PC-3 (cell line): ENCODE data around the gene CD1D. TPM values are rescaled to one million over a fixed set of nuclear protein-coding genes. Genes with fewer than 3 reads are reported as not detected.
"Not testable (repeated sequence)": the region's sequence is repeated elsewhere in the genome, so short reads cannot be mapped to it uniquely, and the experiment has no call there.

ENCODE experiments used
- ATAC-seq: fragments of 200-7000 bp; cut with Tn5 transposase; 2 replicates; pipeline ENCODE4 v1.9.1; 2020; ENCODE audit warnings: mild to moderate bottlenecking, moderate library complexity
- BruUV-seq: library from RNA; stranded (reverse); fragments of 400-500 nt; replicated peaks from 2 replicates; lab custom pipeline; 2021; lab: Mats Ljungman, UMichigan
- CTCF ChIA-PET: fragments of 300-600 bp; sonication (Branson Sonifier 250); formaldehyde crosslinking; loops from one replicate; lab custom pipeline; 2022; ENCODE audit warnings: antibody characterized with exemption; lab: Charles Lee
- POLR2A ChIA-PET: fragments of 300-600 bp; sonication (Branson Sonifier 250); formaldehyde crosslinking; loops from one replicate; lab custom pipeline; 2022; ENCODE audit warnings: antibody characterized with exemption; ENCODE audit not compliant: unreplicated experiment; lab: Charles Lee
- DNase-seq: peaks from one replicate; pipeline ENCODE4 v3.0.0-alpha.2; 2015
- H2AFZ ChIP-seq: fragments of 300-600 bp; sonication (generic); 2 replicates; pipeline ENCODE4 v1.6.0; 2016; ENCODE audit warnings: antibody characterized with exemption, low read length
- H3F3A ChIP-seq: fragments of 300-600 bp; sonication (generic); one replicate; pipeline ENCODE4 v1.6.0; 2017; ENCODE audit warnings: antibody characterized with exemption, low read length, control low read depth, mild to moderate bottlenecking; ENCODE audit not compliant: unreplicated experiment
- H3K27ac ChIP-seq: fragments of 300-600 bp; sonication (generic); 2 replicates; pipeline ENCODE4 v1.5.1; 2016; ENCODE audit warnings: mild to moderate bottlenecking, low read length
- H3K27me3 ChIP-seq: fragments of 300-600 bp; sonication (generic); 2 replicates; pipeline ENCODE4 v1.6.1; 2016; ENCODE audit warnings: low read length, mixed read lengths
- H3K36me3 ChIP-seq: fragments of 300-600 bp; sonication (generic); 2 replicates; pipeline ENCODE4 v1.6.1; 2016; ENCODE audit warnings: low read depth, mixed run types, low read length, mixed read lengths
- H3K4me1 ChIP-seq: fragments of 300-600 bp; sonication (generic); 2 replicates; pipeline ENCODE4 v1.5.1; 2016; ENCODE audit warnings: low read length; ENCODE audit not compliant: insufficient read depth
- H3K4me2 ChIP-seq: fragments of 300-600 bp; sonication (generic); 2 replicates; pipeline ENCODE4 v1.6.0; 2016; ENCODE audit warnings: low read length
- H3K4me3 ChIP-seq: fragments of 300-600 bp; sonication (generic); 2 replicates; pipeline ENCODE4 v1.5.1; 2016; ENCODE audit warnings: mild to moderate bottlenecking, low read length, mixed read lengths
- H3K79me2 ChIP-seq: fragments of 300-600 bp; sonication (generic); 2 replicates; pipeline ENCODE4 v1.6.1; 2017; ENCODE audit warnings: low read length, mixed read lengths
- H3K9ac ChIP-seq: fragments of 300-600 bp; sonication (generic); 2 replicates; pipeline ENCODE4 v1.6.0; 2016; ENCODE audit warnings: mild to moderate bottlenecking, low read length
- H3K9me2 ChIP-seq: fragments of 300-600 bp; sonication (generic); replicated peaks from 2 replicates; pipeline ENCODE4 v1.6.1; 2016; ENCODE audit warnings: mixed run types, low read length, mixed read lengths
- H3K9me3 ChIP-seq: fragments of 300-600 bp; sonication (generic); 2 replicates; pipeline ENCODE4 v1.6.1; 2016; ENCODE audit warnings: low read length, mixed read lengths
- H4K20me1 ChIP-seq: fragments of 300-600 bp; sonication (generic); 2 replicates; pipeline ENCODE4 v1.6.1; 2016; ENCODE audit warnings: low read length, mixed read lengths
- EZH2 ChIP-seq: fragments of 300-600 bp; sonication (generic); IDR thresholded peaks from one replicate; pipeline ENCODE4 v1.6.1; 2017; ENCODE audit warnings: antibody characterized with exemption, mild to moderate bottlenecking, low read length; ENCODE audit not compliant: unreplicated experiment
- EZH2phosphoT487 ChIP-seq: fragments of 300-600 bp; sonication (generic); IDR thresholded peaks from 2 replicates; pipeline ENCODE4 v1.6.1; 2018; ENCODE audit warnings: mild to moderate bottlenecking, antibody characterized with exemption, low read length, borderline replicate concordance
- intact Hi-C: fragments of 100-400 bp; cut with micrococcal nuclease; formaldehyde crosslinking; loops from 2 replicates; pipeline ENCODE4 v1.9.0; 2023
- total RNA-seq: library from RNA; depleted of rRNA; stranded (reverse); fragments of >200 nt; gene quantifications from 2 replicates; pipeline ENCODE4 v1.2.3, GENCODE V29; 2014; rRNA removed
- TF ChIP-seq, protein P1 (sequence below): fragments of 300-600 bp; sonication (generic); conservative IDR thresholded peaks from 2 replicates; pipeline ENCODE4 v1.5.1; 2017; ENCODE audit warnings: antibody characterized with exemption, low read depth, mild to moderate bottlenecking, low read length

Gene CD1D
- total RNA-seq, 1 experiment from 2014 or later = not detected

DNA sequence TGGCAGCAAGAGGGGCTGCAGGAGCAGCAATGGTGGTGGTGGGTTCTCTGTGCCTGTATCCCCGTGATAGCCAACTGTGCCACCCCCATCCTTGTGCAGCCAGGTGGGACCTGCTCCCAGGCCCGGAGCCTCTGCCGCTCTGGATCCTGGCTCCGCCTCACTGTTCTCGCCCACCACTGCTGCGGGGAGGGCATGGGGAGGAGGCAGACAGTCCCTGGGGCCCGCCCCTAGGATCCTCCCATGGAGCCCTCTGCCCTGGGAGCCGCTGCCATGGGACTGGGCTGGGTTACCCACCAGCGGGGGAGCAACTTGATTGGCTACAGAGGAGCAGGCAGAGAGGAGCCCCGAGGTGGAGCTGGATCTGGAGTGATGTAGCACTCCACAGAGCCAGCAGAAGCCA lies 31.6 kb downstream of the CD1D start:
- H3K4me1 ChIP-seq = no peaks in the 10 kb centered on the region
- no TSS peak for BruUV-seq
- no peak overlapping the region for H3K4me3 ChIP-seq
- H3K4me2 ChIP-seq = no peak overlapping the region
- no peak overlapping the region for H3K9ac ChIP-seq
- no peaks in the 10 kb centered on the region for H3K79me2 ChIP-seq
- ChIA-PET POLR2A (no interaction called here), CTCF (no interaction called here)
- 0 out of 2 replicates have a peak, but pooled peaks cover 5% of the 10 kb centered on the region for H3K27me3 ChIP-seq
- no peaks in the 10 kb centered on the region for H3K36me3 ChIP-seq
- H4K20me1 ChIP-seq = no peaks in the 10 kb centered on the region
- H3K27ac ChIP-seq = no peak overlapping the region
- no peaks in the 10 kb centered on the region for H3K9me3 ChIP-seq
- no peaks in the 10 kb centered on the region for H3K9me2 ChIP-seq
- H3F3A ChIP-seq = no peaks in the 10 kb centered on the region
- ATAC-seq (no peak), DNase-seq (no peak)
- no peak overlapping the region for H2AFZ ChIP-seq
- intact Hi-C loops = no loop called here
- TF ChIP-seq, protein P1, sequence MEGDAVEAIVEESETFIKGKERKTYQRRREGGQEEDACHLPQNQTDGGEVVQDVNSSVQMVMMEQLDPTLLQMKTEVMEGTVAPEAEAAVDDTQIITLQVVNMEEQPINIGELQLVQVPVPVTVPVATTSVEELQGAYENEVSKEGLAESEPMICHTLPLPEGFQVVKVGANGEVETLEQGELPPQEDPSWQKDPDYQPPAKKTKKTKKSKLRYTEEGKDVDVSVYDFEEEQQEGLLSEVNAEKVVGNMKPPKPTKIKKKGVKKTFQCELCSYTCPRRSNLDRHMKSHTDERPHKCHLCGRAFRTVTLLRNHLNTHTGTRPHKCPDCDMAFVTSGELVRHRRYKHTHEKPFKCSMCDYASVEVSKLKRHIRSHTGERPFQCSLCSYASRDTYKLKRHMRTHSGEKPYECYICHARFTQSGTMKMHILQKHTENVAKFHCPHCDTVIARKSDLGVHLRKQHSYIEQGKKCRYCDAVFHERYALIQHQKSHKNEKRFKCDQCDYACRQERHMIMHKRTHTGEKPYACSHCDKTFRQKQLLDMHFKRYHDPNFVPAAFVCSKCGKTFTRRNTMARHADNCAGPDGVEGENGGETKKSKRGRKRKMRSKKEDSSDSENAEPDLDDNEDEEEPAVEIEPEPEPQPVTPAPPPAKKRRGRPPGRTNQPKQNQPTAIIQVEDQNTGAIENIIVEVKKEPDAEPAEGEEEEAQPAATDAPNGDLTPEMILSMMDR = no peak
- TF ChIP-seq EZH2phosphoT487 (no peak), EZH2 (no peak)

DNA sequence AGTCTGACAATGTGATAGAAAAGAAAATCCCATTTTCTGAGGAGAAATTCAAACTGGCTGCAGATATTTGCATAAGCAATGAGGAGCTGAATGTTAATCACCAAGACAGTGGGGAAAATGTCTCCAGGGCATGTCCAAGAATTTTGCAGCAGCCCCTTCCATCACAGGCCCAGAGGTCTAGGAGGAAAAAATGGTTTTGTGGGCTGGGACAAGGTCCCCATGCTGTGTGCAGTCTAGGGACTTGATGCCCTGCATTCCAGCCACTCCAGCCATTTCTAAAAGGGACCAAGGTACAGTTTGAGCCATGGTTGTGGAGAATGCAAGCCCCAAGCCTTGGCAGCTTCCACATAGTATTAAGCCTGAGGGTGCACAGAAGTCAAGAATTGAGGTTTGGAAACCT lies 42.8 kb downstream of the CD1D start:
- H3K9me3 ChIP-seq, H3K79me2 ChIP-seq, H3K4me3 ChIP-seq, BruUV-seq, H3K9me2 ChIP-seq, H3K27me3 ChIP-seq, H3K27ac ChIP-seq, DNase-seq, H3K36me3 ChIP-seq, CTCF ChIA-PET, H2AFZ ChIP-seq, H3K4me2 ChIP-seq, H4K20me1 ChIP-seq, POLR2A ChIA-PET, H3K9ac ChIP-seq, intact Hi-C loops, ATAC-seq, H3K4me1 ChIP-seq, H3F3A ChIP-seq: not testable (repeated sequence)

DNA sequence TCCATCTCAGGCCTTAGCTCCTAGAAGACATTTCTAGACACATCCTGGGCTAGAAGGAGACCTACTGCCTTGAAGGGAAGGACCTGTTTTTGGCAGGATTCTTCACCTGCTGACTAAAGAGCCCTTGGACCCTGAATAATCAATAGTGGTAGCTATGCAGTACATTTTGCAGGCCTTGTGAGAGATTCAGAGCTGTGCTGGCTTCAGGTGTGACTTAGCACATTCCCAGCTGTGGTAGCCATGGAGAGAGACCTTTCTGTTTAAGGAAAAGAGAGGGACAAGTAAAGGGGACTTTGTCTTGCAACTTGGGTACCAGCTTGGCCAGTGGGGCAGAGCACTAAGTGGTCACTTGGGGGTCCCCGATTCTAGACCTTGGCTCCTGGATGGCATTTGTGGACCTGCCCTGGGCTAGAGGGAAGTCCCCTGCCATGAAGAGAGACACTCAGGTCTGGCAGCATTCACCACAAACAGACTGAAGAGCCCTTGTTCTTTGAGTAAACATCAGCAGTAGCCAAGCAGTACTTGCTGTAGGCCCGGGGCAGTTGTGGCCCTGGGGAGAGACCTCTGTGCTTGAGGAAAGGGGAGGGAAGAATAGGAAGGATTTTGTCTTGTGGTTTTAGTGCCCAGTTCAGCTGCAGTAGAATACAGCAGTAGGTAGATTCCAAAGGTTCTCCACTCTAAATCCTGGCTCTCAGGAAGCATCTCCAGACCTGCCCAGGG lies 47.4 kb downstream of the CD1D start:
- H3K27me3 ChIP-seq = peaks cover 11% of the 10 kb centered on the region
- ATAC-seq = no peak
- intact Hi-C loops = no loop called here
- H3K36me3 ChIP-seq = no peaks in the 10 kb centered on the region
- H3K4me3 ChIP-seq = no peak overlapping the region
- H3K79me2 ChIP-seq = no peaks in the 10 kb centered on the region
- H3K9me3 ChIP-seq = no peaks in the 10 kb centered on the region
- H3K4me1 ChIP-seq = no peaks in the 10 kb centered on the region
- no peak overlapping the region for H3K4me2 ChIP-seq
- no peak overlapping the region for H2AFZ ChIP-seq
- no peak for DNase-seq
- no peak overlapping the region for H3K9ac ChIP-seq
- ChIA-PET POLR2A (no interaction called here), CTCF (no interaction called here)
- H3K27ac ChIP-seq = no peak overlapping the region
- no peaks in the 10 kb centered on the region for H3F3A ChIP-seq
- H4K20me1 ChIP-seq = no peaks in the 10 kb centered on the region
- TF ChIP-seq, protein P1 = no peak
- TF ChIP-seq EZH2phosphoT487 (no peak), EZH2 (no peak)
- no TSS peak for BruUV-seq
- H3K9me2 ChIP-seq = no peaks in the 10 kb centered on the region

Other genes with a start within 250 kb of the CD1D start
- 49.8 and 57.1 TPM in 2 replicates for gene KIRREL1, start 187.2 kb upstream of the CD1D start, total RNA-seq
- gene CD1A, start 73.5 kb downstream of the CD1D start, total RNA-seq = not detected in 2 replicates
- not detected in 2 replicates for gene CD1C, start 109.0 kb downstream of the CD1D start, total RNA-seq
- not detected in 2 replicates for gene CD1B, start 150.6 kb downstream of the CD1D start, total RNA-seq
- not detected in 2 replicates for gene CD1E, start 173.0 kb downstream of the CD1D start, total RNA-seq
- gene OR10T2, start 218.6 kb downstream of the CD1D start, total RNA-seq = not detected in 2 replicates
- gene OR10K2, start 245.3 kb downstream of the CD1D start, total RNA-seq = not detected in 2 replicates